ENCODE data around the gene HIGD1B.
"Not testable (repeated sequence)": the region's sequence is repeated elsewhere in the genome, so short reads cannot be mapped to it uniquely, and the experiment has no call there.

GRCh38 chr17:44825236-44825635 is 22.4 kb upstream of the HIGD1B start:
- not testable (repeated sequence) for TF ChIP-seq CTCF (IDR thresholded peaks at IDR 0.05; ENCODE audit: insufficient read depth, low read length); POLR2AphosphoS5 (IDR thresholded peaks at IDR 0.05; ENCODE audit: low read depth); GABPA (IDR thresholded peaks at IDR 0.05; ENCODE audit: low read depth); SPI1 (IDR thresholded peaks at IDR 0.05; ENCODE audit: borderline replicate concordance, low read depth)
